CD4-positive, alpha-beta memory T cell (primary cell): ENCODE data around the gene UBE2F. TPM values are rescaled to one million over a fixed set of nuclear protein-coding genes. Genes with fewer than 3 reads are reported as not detected.

ENCODE experiments used
- CTCF ChIA-PET: fragments of 350-600 bp; sonication (Branson Sonifier 250); formaldehyde crosslinking; loops from one replicate; lab custom pipeline; 2021; ENCODE audit warnings: inconsistent platforms; ENCODE audit not compliant: partially characterized antibody; lab: Charles Lee
- POLR2A ChIA-PET: fragments of 350-600 bp; sonication (Branson Sonifier 250); formaldehyde crosslinking; loops from one replicate; lab custom pipeline; 2021; ENCODE audit not compliant: partially characterized antibody; lab: Charles Lee
- DNase-seq, 5 donors: peaks; one replicate each; pipeline versions ENCODE4 v3.0.0 to v3.0.0-alpha.2; 2020 to 2022; ENCODE audit warnings: mixed read lengths in 1 of 5
- H3K27ac ChIP-seq: one replicate; pipeline ENCODE4 v1.7.0; 2013; ENCODE audit warnings: low read depth, low read length
- H3K27me3 ChIP-seq: 2 replicates; pipeline ENCODE4 v1.7.0; 2013; ENCODE audit warnings: mild to moderate bottlenecking, low read length, moderate library complexity; ENCODE audit not compliant: insufficient read depth
- H3K36me3 ChIP-seq: 2 replicates; pipeline ENCODE4 v1.7.0; 2013; ENCODE audit warnings: mild to moderate bottlenecking, low read length, moderate library complexity; ENCODE audit not compliant: insufficient read depth
- H3K4me1 ChIP-seq: 2 replicates; pipeline ENCODE4 v1.7.0; 2013; ENCODE audit warnings: mild to moderate bottlenecking, low read length, moderate library complexity; ENCODE audit not compliant: insufficient read depth
- H3K4me3 ChIP-seq, 2 donors: one replicate each; pipeline ENCODE4 v1.7.0; 2013; ENCODE audit warnings: low read length in 2 of 2, mild to moderate bottlenecking in 1 of 2
- H3K9me3 ChIP-seq, 2 donors: one replicate each; pipeline ENCODE4 v1.7.0; 2013; ENCODE audit warnings: low read length in 2 of 2, control low read depth in 1 of 2; ENCODE audit not compliant: control insufficient read depth in 1 of 2
- H3K27ac Mint-ChIP-seq, 7 donors: one replicate each; pipeline ENCODE4 v1.8.0; 2020 to 2021; ENCODE audit warnings: mixed read lengths in 7 of 7, mild to moderate bottlenecking in 6 of 7, inconsistent platforms in 3 of 7, moderate library complexity in 3 of 7
- H3K27me3 Mint-ChIP-seq, 2 donors: one replicate each; pipeline ENCODE4 v1.8.0; 2020 to 2021; ENCODE audit warnings: mixed read lengths in 2 of 2
- H3K36me3 Mint-ChIP-seq, 2 donors: one replicate each; pipeline ENCODE4 v1.8.0; 2020 to 2021; ENCODE audit warnings: mixed read lengths in 2 of 2, inconsistent platforms in 1 of 2, mild to moderate bottlenecking in 1 of 2
- H3K4me1 Mint-ChIP-seq, 4 donors: one replicate each; pipeline ENCODE4 v1.8.0; 2020 to 2021; ENCODE audit warnings: mixed read lengths in 4 of 4, mild to moderate bottlenecking in 1 of 4
- H3K4me3 Mint-ChIP-seq, 8 donors: one replicate each; pipeline ENCODE4 v1.8.0; 2020 to 2021; ENCODE audit warnings: mixed read lengths in 8 of 8, mild to moderate bottlenecking in 7 of 8, moderate library complexity in 6 of 8, inconsistent platforms in 3 of 8
- H3K9me3 Mint-ChIP-seq, 8 donors: one replicate each; pipeline ENCODE4 v1.8.0; 2020 to 2021; ENCODE audit warnings: mixed read lengths in 8 of 8, mild to moderate bottlenecking in 5 of 8, inconsistent platforms in 3 of 8, moderate library complexity in 1 of 8
- intact Hi-C: fragments of 100-400 bp; cut with micrococcal nuclease; formaldehyde crosslinking; loops from one replicate; pipeline ENCODE4 v1.15.1; 2023
- polyA plus RNA-seq, 2 donors: library from polyadenylated mRNA; unstranded; fragments of 300-500 nt; fragmentation: Illumina TruSeq; gene quantifications; one replicate each; pipeline ENCODE4 v1.2.3, GENCODE V29; 2021
- total RNA-seq, 2 experiments: library from RNA; stranded (reverse); gene quantifications; one replicate each; pipeline ENCODE4 v1.2.3, GENCODE V29; 2021

The UBE2F gene
- total and polyA plus RNA-seq, 4 experiments from 2014 or later = 35.7 to 116 (median 60.9) TPM

DNA sequence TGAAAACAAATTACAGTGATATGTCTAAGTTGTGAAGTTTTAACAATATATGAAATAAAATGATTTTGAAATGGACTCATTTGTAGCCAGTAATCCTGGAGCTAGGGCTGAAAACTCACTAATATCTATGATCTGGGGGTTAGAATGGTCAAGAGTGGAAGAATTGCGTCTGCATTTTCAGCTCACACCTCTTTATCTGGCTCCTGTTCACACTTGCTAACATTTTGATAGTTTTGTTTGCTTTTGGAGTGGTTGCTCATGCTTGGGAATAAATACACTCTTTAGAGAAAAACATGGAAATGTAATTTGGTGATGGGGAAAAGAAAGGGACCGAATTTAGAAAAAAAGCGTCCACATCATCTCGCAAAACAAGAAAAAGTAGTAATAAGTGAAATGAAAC, 30.7 kb downstream of the UBE2F start:
- Mint-ChIP-seq H3K4me1 (peaks cover 17 to 39% (median 30%) of the 10 kb centered on the region in 4 donors), H3K27me3 (no peaks in the 10 kb centered on the region), H3K27ac (peak overlapping the region in 6 of 7 donors; percentile 1 to 93 (median 33)), H3K36me3 (peaks cover 41% of the 10 kb centered on the region in 2 donors), H3K4me3 (peak overlapping the region in 3 of 8 donors; percentile 2 to 44 (median 36)), H3K9me3 (peaks cover 0 to 4% (median 0%) of the 10 kb centered on the region in 8 donors)
- Histone ChIP-seq H3K4me1 (peaks cover 15% of the 10 kb centered on the region), H3K27me3 (no peaks in the 10 kb centered on the region), H3K9me3 (no peaks in the 10 kb centered on the region), H3K27ac (no peak overlapping the region), H3K36me3 (peaks cover 3% of the 10 kb centered on the region), H3K4me3 (no peak overlapping the region)
- POLR2A ChIA-PET = no interaction called here
- no peak for DNase-seq
- CTCF ChIA-PET = interaction anchor here (1.0 kb wide), 1 partner anchor 9 kb away, joined by 4 read pairs; no protein-coding TSS in a partner anchor
- intact Hi-C loops = no loop called here

DNA sequence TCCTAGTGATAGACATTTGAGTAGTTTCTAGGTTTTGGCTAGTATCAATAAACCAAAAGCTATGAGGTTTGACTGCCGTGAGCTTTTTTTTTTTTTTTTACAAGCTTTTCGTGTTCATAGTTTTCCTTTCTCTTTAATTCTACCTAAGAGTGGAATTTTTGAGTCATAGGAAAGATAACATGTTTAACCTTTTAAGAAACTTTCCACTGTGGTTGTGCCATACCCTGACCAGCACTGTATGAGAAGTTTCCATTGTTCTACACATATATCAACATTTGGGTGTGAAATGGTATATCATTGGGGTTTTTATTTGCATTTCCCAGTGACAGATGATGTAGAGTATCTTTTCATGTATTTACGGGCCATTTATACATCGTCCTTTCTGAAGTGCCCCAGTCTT, 31.7 kb downstream of the UBE2F start:
- CTCF ChIA-PET = no interaction called here
- Mint-ChIP-seq H3K27me3 (no peaks in the 10 kb centered on the region), H3K4me3 (peak overlapping the region; percentile 31 to 84 (median 64)), H3K4me1 (peaks cover 21 to 48% (median 38%) of the 10 kb centered on the region in 4 donors), H3K27ac (peak overlapping the region; percentile 81 to 94 (median 88)), H3K9me3 (peaks cover 0 to 4% (median 0%) of the 10 kb centered on the region in 8 donors), H3K36me3 (peaks cover 40 to 43% of the 10 kb centered on the region in 2 donors)
- intact Hi-C loops = loop anchor here (2.0 kb wide), 1 partner anchor 30 kb away; no protein-coding TSS in a partner anchor
- POLR2A ChIA-PET = no interaction called here
- Histone ChIP-seq H3K9me3 (no peaks in the 10 kb centered on the region), H3K36me3 (peaks cover 3% of the 10 kb centered on the region), H3K27ac (peak overlapping the region; percentile 26), H3K27me3 (no peaks in the 10 kb centered on the region), H3K4me3 (peak overlapping the region in 1 of 2 donors; percentile 11), H3K4me1 (peaks cover 22% of the 10 kb centered on the region)
- peak; percentile 13 to 59 (median 39) for DNase-seq

DNA sequence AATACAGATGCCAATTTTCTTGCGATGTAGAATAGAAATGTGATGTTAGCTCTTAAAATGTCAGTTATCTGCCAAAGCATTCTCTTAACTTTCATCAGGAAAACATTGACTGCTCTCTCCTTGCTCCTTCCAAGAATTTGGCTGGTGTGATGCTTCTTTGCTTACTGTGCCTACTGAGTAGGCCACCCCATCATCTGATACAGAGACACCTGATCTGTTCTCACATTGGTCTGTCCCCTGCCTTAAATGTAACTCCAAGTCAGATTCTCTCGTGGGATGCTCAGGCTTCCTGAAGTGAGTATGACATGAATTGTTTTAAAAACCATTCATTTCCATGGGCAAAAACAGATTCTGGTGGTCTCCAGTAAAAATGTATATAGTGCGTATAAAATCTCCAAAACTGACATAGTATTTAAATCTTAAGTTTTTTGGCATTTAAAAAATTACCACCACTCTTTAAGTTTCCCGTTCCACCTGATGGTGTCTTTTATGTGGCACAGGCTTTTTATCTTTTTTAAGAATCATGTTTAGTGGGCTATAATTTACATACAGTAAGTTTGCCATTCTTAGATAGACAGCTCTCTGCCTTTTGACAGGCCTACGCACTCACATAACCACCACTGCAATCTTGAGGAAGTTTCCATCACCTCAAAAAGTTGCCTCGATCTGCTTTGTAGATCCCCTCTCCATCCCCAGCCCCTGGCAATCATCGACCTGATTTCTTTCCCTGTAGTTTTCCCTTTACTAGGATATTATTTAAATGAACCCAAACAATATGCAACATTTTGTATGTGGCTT, 36.6 kb downstream of the UBE2F start:
- Histone ChIP-seq H3K36me3 (no peaks in the 10 kb centered on the region), H3K27me3 (no peaks in the 10 kb centered on the region), H3K4me3 (no peak overlapping the region), H3K27ac (no peak overlapping the region), H3K4me1 (peaks cover 23% of the 10 kb centered on the region), H3K9me3 (no peaks in the 10 kb centered on the region)
- CTCF ChIA-PET = no interaction called here
- H3K4me1 Mint-ChIP-seq = peaks cover 31 to 60% (median 36%) of the 10 kb centered on the region in 4 donors
- POLR2A ChIA-PET = interaction anchor here (0.6 kb wide), 1 partner anchor 463 kb away, joined by 3 read pairs; no protein-coding TSS in a partner anchor
- H3K36me3 Mint-ChIP-seq = peaks cover 40 to 51% of the 10 kb centered on the region in 2 donors
- H3K9me3 Mint-ChIP-seq = peaks cover 0 to 4% (median 0%) of the 10 kb centered on the region in 8 donors
- H3K27me3 Mint-ChIP-seq = no peaks in the 10 kb centered on the region
- peak in 4 of 5 donors; percentile 8 to 33 (median 20) for DNase-seq
- intact Hi-C loops = no loop called here
- peak overlapping the region; percentile 13 to 82 (median 62) for H3K27ac Mint-ChIP-seq
- H3K4me3 Mint-ChIP-seq = peak overlapping the region in 4 of 8 donors; percentile 10 to 60 (median 26)

DNA sequence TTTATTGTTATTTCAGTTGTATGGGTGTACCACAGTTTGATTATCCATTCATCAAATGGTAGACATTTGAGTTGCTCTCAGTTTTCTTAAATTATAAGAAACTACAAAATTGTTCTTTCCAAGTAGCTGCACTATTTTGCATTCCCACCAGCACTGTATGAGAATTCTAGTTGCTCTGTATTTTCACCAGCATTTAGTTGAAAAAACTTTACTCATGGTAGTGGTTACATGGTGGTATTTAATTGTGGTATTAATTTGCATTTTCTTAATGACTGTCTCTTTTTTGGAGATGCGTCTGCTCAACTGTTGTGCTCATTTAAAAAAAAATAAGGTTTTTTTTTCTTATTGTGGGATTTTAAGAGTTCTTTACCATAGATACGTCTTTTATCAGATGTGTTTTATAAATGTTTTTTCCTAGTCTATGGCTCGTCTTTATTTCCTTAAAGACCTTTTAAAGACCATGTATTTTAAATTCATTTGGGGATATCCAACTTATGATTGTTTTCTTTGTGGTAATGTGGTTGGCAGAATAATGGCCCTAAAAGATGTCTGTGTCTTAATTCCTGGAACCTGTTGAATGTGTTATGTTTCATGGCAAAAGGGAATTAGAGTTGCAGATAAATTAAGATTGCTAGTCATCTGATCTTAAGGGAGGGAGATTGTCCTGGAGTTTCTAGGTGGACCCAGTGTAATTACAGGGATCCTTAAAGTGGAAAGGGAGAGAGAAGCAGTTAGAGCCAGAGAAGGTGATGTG, 37.4 kb downstream of the UBE2F start:
- Histone ChIP-seq H3K4me3 (no peak overlapping the region), H3K36me3 (no peaks in the 10 kb centered on the region), H3K27me3 (no peaks in the 10 kb centered on the region), H3K27ac (no peak overlapping the region), H3K9me3 (no peaks in the 10 kb centered on the region), H3K4me1 (peaks cover 27% of the 10 kb centered on the region)
- Mint-ChIP-seq H3K36me3 (peaks cover 36 to 49% of the 10 kb centered on the region in 2 donors), H3K27ac (peak overlapping the region in 3 of 7 donors; percentile 62 to 82 (median 81)), H3K27me3 (no peaks in the 10 kb centered on the region), H3K4me1 (peaks cover 33 to 61% (median 38%) of the 10 kb centered on the region in 4 donors), H3K9me3 (peaks cover 0 to 3% (median 0%) of the 10 kb centered on the region in 8 donors), H3K4me3 (peak overlapping the region in 3 of 8 donors; percentile 14 to 60 (median 35))
- intact Hi-C loops = no loop called here
- ChIA-PET CTCF (no interaction called here), POLR2A (no interaction called here)
- DNase-seq = no peak

DNA sequence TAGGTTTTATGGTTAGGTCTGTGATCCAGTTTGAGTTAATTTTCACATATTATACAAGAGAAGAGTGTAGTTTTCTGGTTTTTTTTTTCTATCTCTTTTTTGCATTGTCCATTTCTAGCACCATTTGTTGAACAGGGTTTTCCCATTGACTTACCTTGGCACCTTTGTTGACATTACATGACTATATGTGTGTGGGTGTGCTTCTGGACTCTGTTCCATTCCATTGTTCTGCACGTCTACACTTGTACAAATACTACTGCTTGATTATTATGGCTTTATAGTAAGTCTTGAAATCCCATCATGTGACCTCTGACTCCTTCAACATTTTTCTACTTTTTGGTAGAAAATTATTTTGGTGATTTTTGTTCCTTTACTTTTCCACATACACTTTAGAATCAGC, 38.7 kb downstream of the UBE2F start:
- Histone ChIP-seq H3K36me3 (no peaks in the 10 kb centered on the region), H3K4me1 (peaks cover 30% of the 10 kb centered on the region), H3K27ac (no peak overlapping the region), H3K9me3 (no peaks in the 10 kb centered on the region), H3K4me3 (no peak overlapping the region), H3K27me3 (no peaks in the 10 kb centered on the region)
- CTCF ChIA-PET = no interaction called here
- Mint-ChIP-seq H3K36me3 (peaks cover 33 to 41% of the 10 kb centered on the region in 2 donors), H3K4me3 (no peak overlapping the region), H3K27ac (no peak overlapping the region), H3K27me3 (no peaks in the 10 kb centered on the region), H3K4me1 (peaks cover 38 to 60% (median 42%) of the 10 kb centered on the region in 4 donors), H3K9me3 (no peaks in the 10 kb centered on the region)
- DNase-seq = no peak
- POLR2A ChIA-PET = interaction anchor here (0.9 kb wide), 1 partner anchor 83 kb away, joined by 3 read pairs; no protein-coding TSS in a partner anchor
- intact Hi-C loops = no loop called here

DNA sequence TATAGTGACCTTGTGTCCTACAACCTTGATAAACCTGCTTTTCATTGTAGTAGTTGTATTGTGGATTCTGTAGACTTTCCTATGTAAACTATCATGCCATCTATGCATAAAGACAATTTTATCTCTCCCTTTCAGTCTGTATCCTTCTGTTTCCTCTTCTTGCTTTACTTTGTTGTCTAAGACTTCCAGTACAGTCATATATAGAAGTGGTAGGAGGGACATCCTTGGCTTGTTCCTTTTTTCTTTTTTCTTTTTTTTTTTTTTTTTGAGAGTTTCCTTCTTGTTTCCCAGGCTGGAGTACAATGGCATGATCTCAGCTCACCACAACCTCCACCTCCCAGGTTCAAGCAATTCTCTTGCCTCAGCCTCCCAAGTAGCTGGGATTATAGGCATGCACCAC, 39.7 kb downstream of the UBE2F start:
- H3K9me3 ChIP-seq = no peaks in the 10 kb centered on the region
- Mint-ChIP-seq H3K36me3 (peaks cover 38 to 48% of the 10 kb centered on the region in 2 donors), H3K9me3 (no peaks in the 10 kb centered on the region), H3K27me3 (no peaks in the 10 kb centered on the region), H3K27ac (no peak overlapping the region), H3K4me1 (peaks cover 45 to 67% (median 48%) of the 10 kb centered on the region in 4 donors), H3K4me3 (no peak overlapping the region)
- H3K4me3 ChIP-seq = no peak overlapping the region
- no peak overlapping the region for H3K27ac ChIP-seq
- intact Hi-C loops = no loop called here
- ChIA-PET CTCF (no interaction called here), POLR2A (no interaction called here)
- H3K4me1 ChIP-seq = peaks cover 30% of the 10 kb centered on the region
- peaks cover 4% of the 10 kb centered on the region for H3K36me3 ChIP-seq
- H3K27me3 ChIP-seq = no peaks in the 10 kb centered on the region
- DNase-seq = no peak

DNA sequence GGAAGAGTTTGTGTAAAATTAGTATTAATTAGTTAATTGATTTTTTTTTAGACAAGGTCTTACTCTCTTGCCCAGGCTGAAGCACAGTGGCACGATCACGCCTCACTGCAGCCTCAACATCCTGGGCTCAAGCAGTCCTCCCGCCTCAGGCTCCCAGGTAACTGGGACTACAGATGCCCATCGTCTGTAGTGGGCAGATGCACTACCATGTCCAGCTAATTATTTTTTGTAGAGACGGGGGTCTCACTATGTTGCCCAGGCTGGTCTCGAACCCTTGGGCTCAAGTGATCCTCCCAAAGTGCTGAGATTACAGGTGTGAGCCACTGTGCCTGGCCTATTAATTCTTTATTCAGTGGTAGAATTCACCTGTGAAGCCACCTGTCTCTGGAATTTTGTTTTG, 41.1 kb downstream of the UBE2F start:
- Mint-ChIP-seq H3K36me3 (peaks cover 38 to 55% of the 10 kb centered on the region in 2 donors), H3K9me3 (no peaks in the 10 kb centered on the region), H3K27ac (no peak overlapping the region), H3K4me3 (no peak overlapping the region), H3K4me1 (peaks cover 45 to 64% (median 46%) of the 10 kb centered on the region in 4 donors), H3K27me3 (no peaks in the 10 kb centered on the region)
- intact Hi-C loops = no loop called here
- H3K4me1 ChIP-seq = peaks cover 30% of the 10 kb centered on the region
- no peaks in the 10 kb centered on the region for H3K9me3 ChIP-seq
- peaks cover 4% of the 10 kb centered on the region for H3K36me3 ChIP-seq
- DNase-seq = no peak
- H3K4me3 ChIP-seq = no peak overlapping the region
- ChIA-PET CTCF (no interaction called here), POLR2A (no interaction called here)
- H3K27ac ChIP-seq = no peak overlapping the region
- H3K27me3 ChIP-seq = no peaks in the 10 kb centered on the region
